K562 (cell line): ENCODE measurements around the gene HEPACAM2. TPM values are rescaled to one million over a fixed set of nuclear protein-coding genes. Genes with fewer than 3 reads are reported as not detected.

Experiments used
- E2F3 ChIP-seq: fragments of 250-450 bp; sonication (Bioruptor Pico); IDR thresholded peaks from 2 replicates; pipeline ENCODE4 v1.4.0; 2020; ENCODE audit warnings: mild to moderate bottlenecking
- ELF2 ChIP-seq: fragments of 250-450 bp; sonication (Bioruptor Pico); IDR thresholded peaks from 2 replicates; pipeline ENCODE4 v1.5.0; 2021; ENCODE audit warnings: mild to moderate bottlenecking
- ERF ChIP-seq: fragments of 450-650 bp; formaldehyde crosslinking; IDR thresholded peaks from 2 replicates; pipeline ENCODE4 v1.4.0; 2020; ENCODE audit warnings: mild to moderate bottlenecking, mixed read lengths
- FOXM1 ChIP-seq, 2 experiments: fragments of 450-650 bp in 1 of 2; sonication (generic) in 1 of 2; formaldehyde crosslinking in 1 of 2; IDR thresholded peaks; 2 replicates each; pipeline versions ENCODE4 v1.6.1 to v1.9.0; 2017 to 2022; ENCODE audit warnings: low read depth in 2 of 2, mild to moderate bottlenecking in 2 of 2, missing genetic modification reagents in 1 of 2, moderate library complexity in 1 of 2
- HDAC3 ChIP-seq: fragments of 450-650 bp; IDR thresholded peaks from 2 replicates; pipeline ENCODE4 v1.6.1; 2018; ENCODE audit warnings: borderline replicate concordance, mild to moderate bottlenecking, moderate library complexity; ENCODE audit not compliant: partially characterized antibody
- HDAC8 ChIP-seq: fragments of 450-650 bp; IDR thresholded peaks from 2 replicates; pipeline ENCODE4 v1.6.1; 2016; ENCODE audit warnings: mild to moderate bottlenecking, missing genetic modification characterization, moderate library complexity, missing compliant biosample characterization
- MAFK ChIP-seq: IDR thresholded peaks from 2 replicates; pipeline ENCODE4 v1.6.1; 2011; ENCODE audit warnings: low read length, improper control_type of control experiment
- MED1 ChIP-seq: sonication (generic); formaldehyde crosslinking; IDR thresholded peaks from 2 replicates; pipeline ENCODE4 v1.8.1; 2023; ENCODE audit warnings: missing genetic modification reagents, borderline replicate concordance
- NCOR1 ChIP-seq: fragments of 450-650 bp; IDR thresholded peaks from 2 replicates; pipeline ENCODE4 v1.6.1; 2016; ENCODE audit warnings: mild to moderate bottlenecking, moderate library complexity
- PML ChIP-seq: IDR thresholded peaks from 2 replicates; pipeline ENCODE4 v1.6.1; 2012; ENCODE audit warnings: low read length, inconsistent platforms
- SMARCB1 ChIP-seq: IDR thresholded peaks from 2 replicates; pipeline ENCODE4 v1.6.1; 2011; ENCODE audit warnings: improper control_type of control experiment, low read depth; ENCODE audit not compliant: insufficient read length
- TAF7 ChIP-seq: fragments of 450-650 bp; IDR thresholded peaks from 2 replicates; pipeline ENCODE4 v1.6.1; 2016; ENCODE audit warnings: missing genetic modification characterization, missing compliant biosample characterization
- ZNF785 ChIP-seq: fragments of 250-450 bp; sonication (Bioruptor Pico); IDR thresholded peaks from 2 replicates; pipeline ENCODE4 v1.4.0; 2020; ENCODE audit warnings: mild to moderate bottlenecking
- ZNF830 ChIP-seq: fragments of 250-450 bp; sonication (Bioruptor Pico); IDR thresholded peaks from 2 replicates; pipeline ENCODE4 v1.5.0; 2021; ENCODE audit warnings: mild to moderate bottlenecking
- polyA plus RNA-seq, 8 experiments: library from polyadenylated mRNA; depleted of rRNA in 4 of 8; stranded (reverse) in 5 of 8; unstranded in 3 of 8; fragments of >200 nt; fragmentation: Nextera tagmentation in 2 of 8; fragmentation: Illumina TruSeq in 1 of 8; extraction: Ambion mirVana in 2 of 8; extraction: Trizol in 1 of 8; gene quantifications; 2 replicates each; pipeline versions ENCODE4 v1.2.1 to v1.2.3, GENCODE V29; 2011 to 2014; ENCODE audit warnings: inconsistent platforms in 1 of 8, missing spikeins in 1 of 8
- total RNA-seq, 7 experiments: library from RNA; depleted of rRNA in 6 of 7; stranded (reverse); fragments of >200 nt in 6 of 7; fragmentation: Illumina TruSeq in 2 of 7; extraction: Trizol in 2 of 7; gene quantifications; 2 replicates each; pipeline versions ENCODE4 v1.2.1 to v1.2.3, GENCODE V29; 2011 to 2021; ENCODE audit warnings: low replicate concordance in 1 of 7
- TF ChIP-seq, protein P1 (sequence below), 2 experiments: fragments of 450-650 bp; IDR thresholded peaks; 2 replicates each; pipeline ENCODE4 v1.6.1; 2016; ENCODE audit warnings: mild to moderate bottlenecking in 2 of 2, borderline replicate concordance in 1 of 2, low read depth in 1 of 2, moderate library complexity in 1 of 2
- TF ChIP-seq, protein P2 (sequence below): sonication (generic); formaldehyde crosslinking; IDR thresholded peaks from 2 replicates; pipeline ENCODE4 v1.8.1; 2023; ENCODE audit warnings: mild to moderate bottlenecking, missing genetic modification reagents

HEPACAM2 gene
- total and polyA plus RNA-seq, 9 of the 15 experiments (the other 6 are each of a cell fraction or from before 2014, with no cell fraction given): 2.0 to 6.5 (median 3.9) TPM

DNA sequence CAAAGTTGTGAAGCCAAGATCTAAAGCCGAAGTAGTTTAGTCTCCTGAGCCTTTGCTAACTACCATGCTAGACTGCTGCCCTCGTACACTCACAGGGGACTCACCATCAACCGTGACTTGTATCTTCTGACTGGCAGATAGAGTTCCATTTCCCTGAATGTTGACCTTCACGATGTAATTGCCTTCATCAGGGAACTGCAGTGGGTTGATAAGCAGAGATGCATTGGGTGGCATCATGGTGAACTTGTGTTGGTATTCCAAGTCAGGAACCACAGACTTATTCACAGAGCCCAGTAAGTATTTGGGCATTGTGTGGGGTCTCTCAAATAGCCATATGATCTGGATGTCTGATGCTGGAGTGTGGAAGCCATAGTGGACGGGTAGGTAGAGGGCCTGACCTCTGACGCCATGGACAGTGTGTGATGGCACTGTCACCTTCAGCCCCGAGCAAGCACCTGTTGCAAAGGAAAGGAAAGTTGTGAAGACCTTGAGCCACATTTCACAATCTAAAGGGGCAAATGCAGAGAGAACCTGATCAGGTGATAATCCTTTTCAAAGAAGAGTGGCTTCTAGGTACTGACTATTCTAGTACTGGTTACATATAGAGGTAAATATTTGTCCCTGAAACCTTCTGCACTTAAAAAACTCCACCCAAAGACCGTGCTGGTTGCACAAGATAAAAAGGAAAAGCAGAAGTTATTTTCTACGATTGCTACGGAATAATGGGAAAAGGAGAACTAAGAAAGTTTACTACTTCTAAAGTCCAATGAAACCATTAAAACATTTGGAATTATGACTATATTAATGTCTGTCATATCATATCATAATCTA lies 7.1 kb downstream of the HEPACAM2 start (continued):
- TF ChIP-seq, protein P1, sequence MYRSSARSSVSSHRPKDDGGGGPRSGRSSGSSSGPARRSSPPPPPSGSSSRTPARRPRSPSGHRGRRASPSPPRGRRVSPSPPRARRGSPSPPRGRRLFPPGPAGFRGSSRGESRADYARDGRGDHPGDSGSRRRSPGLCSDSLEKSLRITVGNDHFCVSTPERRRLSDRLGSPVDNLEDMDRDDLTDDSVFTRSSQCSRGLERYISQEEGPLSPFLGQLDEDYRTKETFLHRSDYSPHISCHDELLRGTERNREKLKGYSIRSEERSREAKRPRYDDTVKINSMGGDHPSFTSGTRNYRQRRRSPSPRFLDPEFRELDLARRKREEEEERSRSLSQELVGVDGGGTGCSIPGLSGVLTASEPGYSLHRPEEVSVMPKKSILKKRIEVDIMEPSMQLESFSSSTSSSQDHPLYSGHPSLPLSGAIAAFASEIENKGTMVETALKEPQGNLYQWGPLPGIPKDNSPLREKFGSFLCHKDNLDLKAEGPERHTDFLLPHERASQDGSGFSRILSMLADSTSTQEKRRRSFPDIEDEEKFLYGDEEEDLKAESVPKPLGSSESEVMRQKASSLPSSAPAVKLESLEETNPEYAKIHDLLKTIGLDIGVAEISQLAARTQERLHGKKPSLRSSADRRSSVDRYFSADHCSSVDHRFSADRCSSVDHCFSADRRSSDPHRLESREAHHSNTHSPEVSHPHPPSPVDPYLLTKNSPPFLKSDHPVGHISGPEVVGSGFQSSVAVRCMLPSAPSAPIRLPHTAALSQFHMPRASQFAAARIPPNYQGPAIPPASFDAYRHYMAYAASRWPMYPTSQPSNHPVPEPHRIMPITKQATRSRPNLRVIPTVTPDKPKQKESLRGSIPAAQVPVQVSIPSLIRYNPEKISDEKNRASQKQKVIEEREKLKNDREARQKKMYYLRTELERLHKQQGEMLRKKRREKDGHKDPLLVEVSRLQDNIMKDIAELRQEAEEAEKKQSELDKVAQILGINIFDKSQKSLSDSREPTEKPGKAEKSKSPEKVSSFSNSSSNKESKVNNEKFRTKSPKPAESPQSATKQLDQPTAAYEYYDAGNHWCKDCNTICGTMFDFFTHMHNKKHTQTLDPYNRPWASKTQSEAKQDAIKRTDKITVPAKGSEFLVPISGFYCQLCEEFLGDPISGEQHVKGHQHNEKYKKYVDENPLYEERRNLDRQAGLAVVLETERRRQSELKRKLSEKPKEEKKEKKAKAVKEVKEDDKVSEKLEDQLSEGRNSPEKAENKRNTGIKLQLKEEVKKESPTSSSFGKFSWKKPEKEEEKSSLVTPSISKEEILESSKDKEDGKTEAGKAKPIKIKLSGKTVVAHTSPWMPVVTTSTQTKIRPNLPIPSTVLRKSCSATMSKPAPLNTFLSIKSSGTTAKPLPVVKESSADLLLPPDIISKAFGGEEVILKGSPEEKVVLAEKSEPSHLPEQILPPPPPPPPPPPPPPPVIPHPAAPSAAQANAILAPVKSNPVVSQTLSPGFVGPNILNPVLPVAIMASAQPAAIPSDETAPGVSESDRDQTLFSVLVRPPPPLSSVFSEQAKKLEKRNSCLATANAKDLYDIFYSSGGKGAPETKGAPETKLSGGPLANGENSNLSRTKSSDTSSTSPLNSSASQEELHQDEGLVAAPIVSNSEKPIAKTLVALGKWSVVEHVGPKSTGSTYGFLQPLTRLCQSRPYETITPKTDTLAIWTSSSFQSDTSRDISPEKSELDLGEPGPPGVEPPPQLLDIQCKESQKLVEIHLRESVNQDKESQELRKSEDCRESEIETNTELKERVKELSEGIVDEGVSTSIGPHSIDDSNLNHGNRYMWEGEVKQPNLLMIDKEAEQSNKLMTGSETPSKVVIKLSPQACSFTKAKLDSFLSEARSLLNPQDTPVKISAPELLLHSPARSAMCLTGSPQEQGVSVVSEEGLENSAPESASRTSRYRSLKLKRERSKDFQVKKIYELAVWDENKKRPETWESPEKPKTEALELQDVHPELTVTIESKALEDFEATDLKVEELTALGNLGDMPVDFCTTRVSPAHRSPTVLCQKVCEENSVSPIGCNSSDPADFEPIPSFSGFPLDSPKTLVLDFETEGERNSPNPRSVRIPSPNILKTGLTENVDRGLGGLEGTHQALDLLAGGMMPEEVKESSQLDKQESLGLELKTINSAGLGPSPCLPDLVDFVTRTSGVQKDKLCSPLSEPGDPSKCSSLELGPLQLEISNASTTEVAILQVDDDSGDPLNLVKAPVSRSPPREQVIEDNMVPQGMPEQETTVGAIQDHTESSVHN (IDR thresholded peaks at IDR 0.05; ENCODE audit: borderline replicate concordance in 1 of 2, low read depth in 1 of 2): no peak
- no peak for TF ChIP-seq ZNF830 (CRISPR knock-in tag)
- TF ChIP-seq ERF (CRISPR knock-in tag): no peak
- peak; percentile 34 for TF ChIP-seq NCOR1
- no peak for TF ChIP-seq MAFK
- no peak for TF ChIP-seq FOXM1 (IDR thresholded peaks at IDR 0.05; ENCODE audit: low read depth)
- no peak for TF ChIP-seq FOXM1 (CRISPR knock-in tag; IDR thresholded peaks at IDR 0.05; ENCODE audit: low read depth)
- TF ChIP-seq TAF7 (tag): no peak
- TF ChIP-seq PML: peak; percentile 48; the same call in 1 of the 2 replicates
- peak; percentile 25 for TF ChIP-seq SMARCB1
- TF ChIP-seq HDAC3: no peak
- TF ChIP-seq MED1 (CRISPR knock-in tag): no peak
- TF ChIP-seq HDAC8: no peak
- no peak for TF ChIP-seq E2F3 (CRISPR knock-in tag)
- TF ChIP-seq ZNF785 (CRISPR knock-in tag): no peak
- TF ChIP-seq ELF2 (CRISPR knock-in tag): no peak
- TF ChIP-seq, protein P2, sequence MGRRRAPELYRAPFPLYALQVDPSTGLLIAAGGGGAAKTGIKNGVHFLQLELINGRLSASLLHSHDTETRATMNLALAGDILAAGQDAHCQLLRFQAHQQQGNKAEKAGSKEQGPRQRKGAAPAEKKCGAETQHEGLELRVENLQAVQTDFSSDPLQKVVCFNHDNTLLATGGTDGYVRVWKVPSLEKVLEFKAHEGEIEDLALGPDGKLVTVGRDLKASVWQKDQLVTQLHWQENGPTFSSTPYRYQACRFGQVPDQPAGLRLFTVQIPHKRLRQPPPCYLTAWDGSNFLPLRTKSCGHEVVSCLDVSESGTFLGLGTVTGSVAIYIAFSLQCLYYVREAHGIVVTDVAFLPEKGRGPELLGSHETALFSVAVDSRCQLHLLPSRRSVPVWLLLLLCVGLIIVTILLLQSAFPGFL (CRISPR knock-in tag): no peak
